Upper lobe of left lung (tissue), 4 donors: Measurements from ENCODE around the gene ASB8.

Experiments used
- POLR2A ChIP-seq, 4 donors: fragments of 450-650 bp; IDR thresholded peaks; one replicate each; pipeline ENCODE4 v1.5.1; 2016 to 2017; ENCODE audit warnings: antibody characterized with exemption in 4 of 4, mild to moderate bottlenecking in 2 of 4
- TF ChIP-seq, protein P1 (sequence below), 6 experiments: fragments of 450-650 bp in 4 of 6; fragments of 200-600 bp in 2 of 6; sonication (generic) in 2 of 6; IDR thresholded peaks; one replicate each; pipeline ENCODE4 v1.5.1; 2016 to 2019; ENCODE audit warnings: antibody characterized with exemption in 6 of 6

DNA sequence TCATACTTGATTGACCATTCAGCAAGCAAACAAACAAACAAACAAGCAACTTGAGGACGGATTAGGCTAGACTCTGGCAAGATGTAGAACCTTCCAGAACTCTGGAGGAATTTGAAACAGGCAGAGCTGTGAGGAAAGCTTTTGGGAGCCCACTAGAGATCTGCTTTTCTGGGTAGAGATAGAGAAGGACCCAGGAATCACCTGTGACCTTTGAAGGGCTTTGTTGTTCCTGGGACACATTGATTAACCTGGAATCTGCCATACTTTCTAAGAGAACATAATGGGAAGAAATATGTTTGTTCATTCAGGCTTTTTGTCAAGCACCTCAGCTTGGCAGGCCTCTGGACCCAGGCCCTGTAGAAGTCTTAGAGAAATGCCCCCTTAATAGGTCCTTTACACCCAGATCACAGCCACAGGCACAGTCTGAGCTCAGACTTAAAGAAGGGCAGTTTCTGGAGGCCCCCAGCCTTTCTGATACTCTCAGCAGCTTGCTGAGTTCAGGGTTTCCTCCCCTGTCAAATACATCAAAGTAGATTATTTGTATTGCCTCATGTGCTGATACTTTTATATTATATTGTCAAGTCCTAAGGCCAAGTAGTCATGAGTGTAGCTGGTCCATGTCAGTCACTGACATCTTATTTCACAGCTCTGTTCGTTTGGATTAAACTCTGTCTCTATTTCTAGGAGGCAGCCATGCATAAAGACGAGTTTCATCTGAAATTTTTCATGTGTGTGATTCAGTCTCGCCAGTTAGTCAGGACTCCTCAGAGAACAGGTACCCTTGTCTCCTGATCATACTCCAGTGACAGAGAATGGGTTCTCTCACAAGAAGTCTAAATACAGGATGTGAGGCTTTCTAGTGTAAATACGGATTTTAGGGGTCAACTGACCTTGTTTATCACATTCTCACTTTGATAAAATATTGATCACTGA lies 50.4 kb downstream of the ASB8 start:
- TF ChIP-seq, protein P1, sequence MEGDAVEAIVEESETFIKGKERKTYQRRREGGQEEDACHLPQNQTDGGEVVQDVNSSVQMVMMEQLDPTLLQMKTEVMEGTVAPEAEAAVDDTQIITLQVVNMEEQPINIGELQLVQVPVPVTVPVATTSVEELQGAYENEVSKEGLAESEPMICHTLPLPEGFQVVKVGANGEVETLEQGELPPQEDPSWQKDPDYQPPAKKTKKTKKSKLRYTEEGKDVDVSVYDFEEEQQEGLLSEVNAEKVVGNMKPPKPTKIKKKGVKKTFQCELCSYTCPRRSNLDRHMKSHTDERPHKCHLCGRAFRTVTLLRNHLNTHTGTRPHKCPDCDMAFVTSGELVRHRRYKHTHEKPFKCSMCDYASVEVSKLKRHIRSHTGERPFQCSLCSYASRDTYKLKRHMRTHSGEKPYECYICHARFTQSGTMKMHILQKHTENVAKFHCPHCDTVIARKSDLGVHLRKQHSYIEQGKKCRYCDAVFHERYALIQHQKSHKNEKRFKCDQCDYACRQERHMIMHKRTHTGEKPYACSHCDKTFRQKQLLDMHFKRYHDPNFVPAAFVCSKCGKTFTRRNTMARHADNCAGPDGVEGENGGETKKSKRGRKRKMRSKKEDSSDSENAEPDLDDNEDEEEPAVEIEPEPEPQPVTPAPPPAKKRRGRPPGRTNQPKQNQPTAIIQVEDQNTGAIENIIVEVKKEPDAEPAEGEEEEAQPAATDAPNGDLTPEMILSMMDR (IDR thresholded peaks at IDR 0.05) = no peak
- TF ChIP-seq POLR2A (IDR thresholded peaks at IDR 0.05) = no peak
